ENCODE measurements around the gene SGSM1.

The SGSM1 gene

DNA sequence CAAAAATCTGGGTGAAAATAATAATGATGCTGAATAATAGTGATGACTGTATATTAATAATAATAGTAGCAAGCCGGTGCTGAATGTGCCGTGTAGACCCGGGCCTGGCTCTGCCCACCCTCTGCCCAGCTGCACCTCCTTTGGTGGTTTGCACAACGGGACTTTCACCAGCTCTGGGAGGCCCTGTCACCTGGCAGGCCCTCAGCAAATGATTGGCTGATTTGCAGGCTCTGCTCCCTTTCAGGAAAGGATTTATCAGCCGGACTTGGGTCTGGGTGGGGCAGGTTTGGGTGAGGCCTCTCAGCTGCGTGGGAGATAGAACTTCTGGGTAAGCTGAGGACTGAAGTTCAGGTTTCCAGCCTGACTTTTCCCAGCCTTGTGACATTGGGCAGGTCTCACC, 167.9 kb downstream of the SGSM1 start:
- POLR2A ChIA-PET, result interaction anchor here (0.6 kb wide), 1 partner anchor 47 kb away, joined by 4 read pairs; no protein-coding TSS in a partner anchor
- TF ChIP-seq, protein P1, sequence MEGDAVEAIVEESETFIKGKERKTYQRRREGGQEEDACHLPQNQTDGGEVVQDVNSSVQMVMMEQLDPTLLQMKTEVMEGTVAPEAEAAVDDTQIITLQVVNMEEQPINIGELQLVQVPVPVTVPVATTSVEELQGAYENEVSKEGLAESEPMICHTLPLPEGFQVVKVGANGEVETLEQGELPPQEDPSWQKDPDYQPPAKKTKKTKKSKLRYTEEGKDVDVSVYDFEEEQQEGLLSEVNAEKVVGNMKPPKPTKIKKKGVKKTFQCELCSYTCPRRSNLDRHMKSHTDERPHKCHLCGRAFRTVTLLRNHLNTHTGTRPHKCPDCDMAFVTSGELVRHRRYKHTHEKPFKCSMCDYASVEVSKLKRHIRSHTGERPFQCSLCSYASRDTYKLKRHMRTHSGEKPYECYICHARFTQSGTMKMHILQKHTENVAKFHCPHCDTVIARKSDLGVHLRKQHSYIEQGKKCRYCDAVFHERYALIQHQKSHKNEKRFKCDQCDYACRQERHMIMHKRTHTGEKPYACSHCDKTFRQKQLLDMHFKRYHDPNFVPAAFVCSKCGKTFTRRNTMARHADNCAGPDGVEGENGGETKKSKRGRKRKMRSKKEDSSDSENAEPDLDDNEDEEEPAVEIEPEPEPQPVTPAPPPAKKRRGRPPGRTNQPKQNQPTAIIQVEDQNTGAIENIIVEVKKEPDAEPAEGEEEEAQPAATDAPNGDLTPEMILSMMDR (IDR thresholded peaks at IDR 0.05; ENCODE audit: insufficient read depth, low read length, missing control alignments), result no peak
- CTCF ChIA-PET, result no interaction called here
- H3K4me3 ChIP-seq (ENCODE audit: low read depth, low read length), result no peak overlapping the region
- no peak for DNase-seq (ENCODE audit: low read depth, low spot score)

GRCh38 chr22:24975125-24975640, 169.2 kb downstream of the SGSM1 start:
- DNase-seq (ENCODE audit: low read depth, low spot score), result no peak
- H3K4me3 ChIP-seq (ENCODE audit: low read depth, low read length), result no peak overlapping the region
- TF ChIP-seq, protein P1 (IDR thresholded peaks at IDR 0.05; ENCODE audit: insufficient read depth, low read length, missing control alignments), result no peak
- ChIA-PET POLR2A (no interaction called here), CTCF (no interaction called here)

DNA sequence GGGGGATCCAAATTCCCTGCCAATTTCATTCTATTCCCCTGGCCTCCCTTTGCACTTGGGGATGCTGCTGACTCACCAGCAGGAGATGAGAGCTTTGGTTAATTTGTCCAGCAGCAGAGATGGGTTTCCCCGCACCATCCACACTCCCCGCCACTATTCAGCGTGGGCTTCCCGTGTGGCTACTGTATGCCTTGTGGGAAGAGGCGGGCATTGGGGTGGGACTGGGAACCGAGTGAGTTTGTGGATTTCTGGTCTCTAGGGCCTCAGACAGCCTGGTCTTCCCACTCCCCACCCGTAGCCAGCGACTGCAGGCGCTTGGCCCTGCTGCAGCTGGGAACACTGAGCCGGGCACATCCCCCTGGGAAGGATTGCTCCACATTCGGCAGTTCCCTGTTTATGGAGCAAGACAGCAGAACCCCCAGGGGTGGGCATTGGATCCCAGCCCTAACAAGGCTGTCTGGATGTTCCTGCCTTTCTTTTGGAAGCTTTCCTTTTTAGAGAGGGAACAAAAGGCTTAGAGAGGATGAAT, 169.9 kb downstream of the SGSM1 start:
- POLR2A ChIA-PET, result no interaction called here
- no peak overlapping the region for H3K4me3 ChIP-seq (ENCODE audit: low read depth, low read length)
- TF ChIP-seq, protein P1 (IDR thresholded peaks at IDR 0.05; ENCODE audit: insufficient read depth, low read length, missing control alignments), result no peak
- CTCF ChIA-PET, result no interaction called here
- DNase-seq (ENCODE audit: low read depth, low spot score), result no peak

DNA sequence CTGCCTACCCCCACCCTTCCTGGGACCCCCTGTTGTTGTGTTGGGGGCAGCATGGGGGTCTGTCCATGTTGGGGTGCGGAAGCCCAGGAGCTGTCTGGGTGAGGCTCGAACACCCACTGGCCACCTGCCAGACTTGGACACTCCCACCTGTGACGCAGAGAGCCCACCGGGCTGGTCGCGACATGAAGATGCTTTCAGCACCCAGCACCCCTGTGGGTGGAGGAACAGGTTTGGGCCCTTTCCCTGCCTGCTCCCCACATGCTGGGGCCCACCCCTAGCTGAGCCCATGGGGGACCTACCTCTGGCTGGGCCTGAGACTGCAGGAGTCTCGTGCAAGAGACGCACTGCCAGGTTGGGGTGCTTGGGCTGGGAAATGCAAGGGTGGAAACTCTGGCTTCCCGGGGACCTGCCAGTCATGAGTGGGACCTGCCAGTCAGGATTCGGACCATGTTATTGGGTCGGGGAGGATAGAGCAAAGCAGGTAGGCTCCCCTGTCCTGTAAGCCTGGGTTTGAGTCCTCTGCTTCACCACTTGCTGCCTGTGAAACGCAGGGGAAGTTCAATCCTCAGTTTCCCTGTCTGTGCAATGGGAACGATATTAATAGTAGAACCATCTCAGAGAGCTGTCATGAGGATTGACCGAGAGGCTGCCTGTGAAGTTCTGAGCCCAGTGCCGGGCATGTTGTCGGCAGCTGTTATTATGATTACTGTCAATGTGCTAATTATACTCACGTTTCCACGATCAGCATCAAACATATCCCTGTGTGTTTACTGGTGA, 170.6 kb downstream of the SGSM1 start:
- TF ChIP-seq, protein P1 (IDR thresholded peaks at IDR 0.05; ENCODE audit: insufficient read depth, low read length, missing control alignments), result no peak
- DNase-seq (ENCODE audit: low read depth, low spot score), result no peak
- CTCF ChIA-PET, result no interaction called here

More for the DNA sequence above, 170.6 kb downstream of the SGSM1 start:
- POLR2A ChIA-PET, result no interaction called here
- no peak overlapping the region for H3K4me3 ChIP-seq (ENCODE audit: low read depth, low read length)

Measured in AG04449 (cell line).